Small intestine (tissue), 16 donors: ENCODE results near the gene CIPC. TPM values are rescaled to one million over a fixed set of nuclear protein-coding genes. Genes with fewer than 3 reads are reported as not detected.

ENCODE experiments used
- DNase-seq, 2 donors: peaks; one replicate each; pipeline versions ENCODE4 v3.0.0 to v3.0.0-alpha.2; 2013
- FAIRE-seq: peaks from 2 replicates; lab custom pipeline; 2012; peaks lifted over from hg19 to GRCh38; lab: Jason Lieb, UNC
- H3K27ac ChIP-seq, 3 donors: one replicate each; pipeline ENCODE4 v1.5.1; 2013; ENCODE audit warnings: low read length in 2 of 3, mild to moderate bottlenecking in 2 of 3, control low read depth in 1 of 3, inconsistent platforms in 1 of 3, low read depth in 1 of 3, moderate library complexity in 1 of 3
- H3K27me3 ChIP-seq, 3 donors: one replicate each; pipeline ENCODE4 v1.6.1; 2013; ENCODE audit warnings: low read length in 3 of 3, inconsistent platforms in 1 of 3; ENCODE audit not compliant: control insufficient read depth in 3 of 3, insufficient read depth in 3 of 3
- H3K36me3 ChIP-seq, 3 donors: one replicate each; pipeline ENCODE4 v1.6.1; 2013; ENCODE audit warnings: low read length in 3 of 3, inconsistent platforms in 1 of 3, low read depth in 1 of 3, mild to moderate bottlenecking in 1 of 3, moderate library complexity in 1 of 3; ENCODE audit not compliant: control insufficient read depth in 3 of 3, insufficient read depth in 2 of 3
- H3K4me1 ChIP-seq, 3 donors: one replicate each; pipeline ENCODE4 v1.6.1; 2013; ENCODE audit warnings: low read length in 2 of 3, inconsistent platforms in 1 of 3, low read depth in 1 of 3, mild to moderate bottlenecking in 1 of 3, moderate library complexity in 1 of 3; ENCODE audit not compliant: control insufficient read depth in 3 of 3, insufficient read depth in 2 of 3
- H3K4me3 ChIP-seq, 3 donors: one replicate each; pipeline ENCODE4 v1.5.1; 2013; ENCODE audit warnings: low read length in 3 of 3, control low read depth in 1 of 3, inconsistent platforms in 1 of 3, low read depth in 1 of 3, mild to moderate bottlenecking in 1 of 3, moderate library complexity in 1 of 3
- H3K9me3 ChIP-seq, 2 donors: one replicate each; pipeline ENCODE4 v1.6.1; 2013; ENCODE audit warnings: low read depth in 1 of 2, low read length in 1 of 2; ENCODE audit not compliant: control insufficient read depth in 2 of 2, insufficient read depth in 1 of 2
- WGBS, 3 donors: extraction: QIAGEN DNeasy Blood & Tissue Kit; methylation state at CpG; one replicate each; pipeline ENCODE4 v1.1.7; 2013; 5-methylcytosine and 5-hydroxymethylcytosine counted together
- long read RNA-seq, 10 donors: transcript quantifications; one replicate each; lab custom pipeline, GENCODE V29; 2026
- polyA plus RNA-seq, 4 donors: library from polyadenylated mRNA; stranded (reverse) in 3 of 4; unstranded in 1 of 4; fragments of 200-250 nt in 3 of 4; fragments of 120-200 nt in 1 of 4; gene quantifications; one replicate each; pipeline versions ENCODE4 v1.2.1 to v1.2.3, GENCODE V29; 2013
- donor health status: healthy with polysubstance abuse.
- donor health status: control.
- donor health status: control.
- donor health status: Bipolar disorder and iron deficiency.
- donor health status: healthy.

Gene CIPC
- polyA plus RNA-seq, result 10 to 100 TPM in 1 of 4 donors, 1 to 10 TPM in 3; 7.6 to 26.9 (median 8.8) TPM
- long read RNA-seq, donor 1, result 0 reads
- long read RNA-seq, donor 2, full-length matches to known transcripts, result 4 of 4 reads
- long read RNA-seq, donor 2, partial matches to known transcripts, result 0 of 4 reads
- long read RNA-seq, donor 2, other reads (novel, unspliced or antisense), result 0 of 4 reads
- long read RNA-seq, donor 3, full-length matches to known transcripts, result 11 of 11 reads
- long read RNA-seq, donor 3, partial matches to known transcripts, result 0 of 11 reads
- long read RNA-seq, donor 3, other reads (novel, unspliced or antisense), result 0 of 11 reads
- long read RNA-seq, donor 4, full-length matches to known transcripts, result 1 of 1 reads
- long read RNA-seq, donor 4, partial matches to known transcripts, result 0 of 1 reads
- long read RNA-seq, donor 4, other reads (novel, unspliced or antisense), result 0 of 1 reads
- long read RNA-seq, donor 5, full-length matches to known transcripts, result 3 of 3 reads
- long read RNA-seq, donor 5, partial matches to known transcripts, result 0 of 3 reads
- long read RNA-seq, donor 5, other reads (novel, unspliced or antisense), result 0 of 3 reads
- long read RNA-seq, donor 6, full-length matches to known transcripts, result 4 of 4 reads
- long read RNA-seq, donor 6, partial matches to known transcripts, result 0 of 4 reads
- long read RNA-seq, donor 6, other reads (novel, unspliced or antisense), result 0 of 4 reads
- long read RNA-seq, donor 7, result 0 reads
- long read RNA-seq, donor 8, full-length matches to known transcripts, result 1 of 1 reads
- long read RNA-seq, donor 8, partial matches to known transcripts, result 0 of 1 reads
- long read RNA-seq, donor 8, other reads (novel, unspliced or antisense), result 0 of 1 reads
- long read RNA-seq, donor 9, full-length matches to known transcripts, result 2 of 2 reads
- long read RNA-seq, donor 9, partial matches to known transcripts, result 0 of 2 reads
- long read RNA-seq, donor 9, other reads (novel, unspliced or antisense), result 0 of 2 reads
- long read RNA-seq, donor 10, full-length matches to known transcripts, result 5 of 5 reads
- long read RNA-seq, donor 10, partial matches to known transcripts, result 0 of 5 reads
- long read RNA-seq, donor 10, other reads (novel, unspliced or antisense), result 0 of 5 reads

- peak within 1 kb of the TSS; percentile 67 to 84 (median 82) for H3K4me3 ChIP-seq
- H3K4me1 ChIP-seq, result peaks cover 0 to 39% (median 2%) of the 10 kb centered on the region in 3 donors
- 0 to 1% (median 0%) methylated on average over 76 to 87 of the region's 87 CpGs for WGBS, 3 donors
- FAIRE-seq (no peak), DNase-seq (peak; percentile 99 to 100)
- peak within 1 kb of the TSS; percentile 95 to 100 (median 99) for H3K27ac ChIP-seq
- no peaks in the 10 kb centered on the region for H3K9me3 ChIP-seq
- H3K27me3 ChIP-seq, result no peaks in the 10 kb centered on the region
- no peaks in the 10 kb centered on the region for H3K36me3 ChIP-seq
These were observed at the start of gene CIPC for GRCh38 chr14:77097700-77098528. CIPC (plus strand) TSS chr14:77098258; CDS start chr14:77105709, 7,451 bp downstream.

- Histone ChIP-seq H3K4me1 (peaks cover 0 to 5% (median 0%) of the 10 kb centered on the region in 3 donors), H3K36me3 (no peaks in the 10 kb centered on the region), H3K9me3 (peaks cover 0 to 5% of the 10 kb centered on the region in 2 donors), H3K27me3 (no peaks in the 10 kb centered on the region), H3K27ac (peak overlapping the region in 1 of 3 donors; percentile 60), H3K4me3 (no peak overlapping the region)
- FAIRE-seq (no peak), DNase-seq (peak in 1 of 2 donors; percentile 48)
- WGBS, 3 donors, result 36 to 45% (median 42%) methylated on average over 11 of the region's 11 CpGs
These were observed 46.9 kb upstream of the CIPC start for GRCh38 chr14:77051116-77051515.

GRCh38 chr14:77052281-77053044, 45.6 kb upstream of the CIPC start:
- H3K4me3 ChIP-seq, result no peak overlapping the region
- FAIRE-seq (no peak), DNase-seq (peak in 1 of 2 donors; percentile 58)
- no peaks in the 10 kb centered on the region for H3K27me3 ChIP-seq
- H3K27ac ChIP-seq, result peak overlapping the region in 1 of 3 donors; percentile 22
- peaks cover 0 to 8% of the 10 kb centered on the region in 2 donors for H3K9me3 ChIP-seq
- H3K36me3 ChIP-seq, result no peaks in the 10 kb centered on the region
- WGBS, 3 donors, result 51 to 82% (median 61%) methylated on average over 8 of the region's 8 CpGs
- H3K4me1 ChIP-seq, result no peaks in the 10 kb centered on the region

- DNase-seq, result peak; percentile 44 to 75
- no peak overlapping the region for H3K27ac ChIP-seq
- peaks cover 0 to 8% of the 10 kb centered on the region in 2 donors for H3K9me3 ChIP-seq
- no peak overlapping the region for H3K4me3 ChIP-seq
- no peaks in the 10 kb centered on the region for H3K27me3 ChIP-seq
- H3K4me1 ChIP-seq, result no peaks in the 10 kb centered on the region
- WGBS, 3 donors, result 35 to 45% (median 36%) methylated on average over 21 of the region's 21 CpGs
- no peak for FAIRE-seq
- no peaks in the 10 kb centered on the region for H3K36me3 ChIP-seq
These were observed 44.8 kb upstream of the CIPC start for GRCh38 chr14:77053046-77053841.

- Histone ChIP-seq H3K9me3 (peaks cover 0 to 8% of the 10 kb centered on the region in 2 donors), H3K27me3 (no peaks in the 10 kb centered on the region), H3K4me1 (no peaks in the 10 kb centered on the region), H3K27ac (peak overlapping the region in 1 of 3 donors; percentile 7), H3K4me3 (no peak overlapping the region), H3K36me3 (no peaks in the 10 kb centered on the region)
- no peak for FAIRE-seq
- DNase-seq, result no peak
- WGBS, 3 donors, result 77 to 85% (median 79%) methylated on average over 5 of the region's 5 CpGs
These were observed 42.8 kb upstream of the CIPC start for GRCh38 chr14:77055306-77055705.

GRCh38 chr14:77055981-77056380, 42.1 kb upstream of the CIPC start:
- Histone ChIP-seq H3K4me1 (no peaks in the 10 kb centered on the region), H3K27me3 (no peaks in the 10 kb centered on the region), H3K27ac (no peak overlapping the region), H3K36me3 (no peaks in the 10 kb centered on the region), H3K9me3 (peaks cover 0 to 8% of the 10 kb centered on the region in 2 donors), H3K4me3 (no peak overlapping the region)
- FAIRE-seq (no peak), DNase-seq (no peak)
- WGBS, 3 donors, result 85 to 89% (median 86%) methylated on average over 3 of the region's 3 CpGs

- DNase-seq (no peak), FAIRE-seq (no peak)
- H3K4me3 ChIP-seq, result no peak overlapping the region
- WGBS, 3 donors, result 54 to 77% (median 74%) methylated on average over 9 of the region's 9 CpGs
- no peaks in the 10 kb centered on the region for H3K27me3 ChIP-seq
- peaks cover 0 to 8% of the 10 kb centered on the region in 2 donors for H3K9me3 ChIP-seq
- H3K4me1 ChIP-seq, result no peaks in the 10 kb centered on the region
- H3K36me3 ChIP-seq, result no peaks in the 10 kb centered on the region
- no peak overlapping the region for H3K27ac ChIP-seq
These were observed 39.9 kb upstream of the CIPC start for GRCh38 chr14:77058117-77058516.
